Activated CD4-positive, alpha-beta T cell treated with anti-CD3 and anti-CD28 coated beads, Interleukin-2, amount 50 U/mL, for 1 hour (primary cell): ENCODE measurements around the gene ECE1.
A peak's percentile ranks its signal among the peaks of the same experiment; 100 is the strongest.

Experiments used
- DNase-seq: peaks from one replicate; pipeline ENCODE4 v3.0.0-alpha.2; 2020

The ECE1 gene

GRCh38 chr1:21325231-21325718, 35.0 kb upstream of the ECE1 start:
- DNase-seq, result no peak

- peak; percentile 64 for DNase-seq
These were observed 34.3 kb upstream of the ECE1 start for GRCh38 chr1:21324368-21325141.

GRCh38 chr1:21323091-21323490, 32.8 kb upstream of the ECE1 start:
- no peak for DNase-seq

- no peak for DNase-seq
These were observed 32.4 kb upstream of the ECE1 start for GRCh38 chr1:21322681-21323016.

GRCh38 chr1:21321963-21322680, 31.9 kb upstream of the ECE1 start:
- no peak for DNase-seq

- DNase-seq, result no peak
These were observed 30.3 kb upstream of the ECE1 start for GRCh38 chr1:21320410-21321108.

- no peak for DNase-seq
These were observed 29.5 kb upstream of the ECE1 start for GRCh38 chr1:21319447-21320407.

GRCh38 chr1:21318714-21319159, 28.5 kb upstream of the ECE1 start:
- no peak for DNase-seq

GRCh38 chr1:21318057-21318713, 27.9 kb upstream of the ECE1 start:
- DNase-seq, result no peak

- no peak for DNase-seq
These were observed 27.4 kb upstream of the ECE1 start for GRCh38 chr1:21317690-21318043.

GRCh38 chr1:21317035-21317689, 26.9 kb upstream of the ECE1 start:
- no peak for DNase-seq

GRCh38 chr1:21314743-21315396, 24.6 kb upstream of the ECE1 start:
- no peak for DNase-seq

GRCh38 chr1:21313886-21314721, 23.8 kb upstream of the ECE1 start:
- DNase-seq, result no peak

GRCh38 chr1:21313203-21313885, 23.1 kb upstream of the ECE1 start:
- DNase-seq, result no peak

GRCh38 chr1:21312407-21312992, 22.2 kb upstream of the ECE1 start:
- DNase-seq, result no peak

- no peak for DNase-seq
These were observed 20.8 kb upstream of the ECE1 start for GRCh38 chr1:21311016-21311415.

GRCh38 chr1:21308847-21309652, 18.8 kb upstream of the ECE1 start:
- DNase-seq, result no peak

- no peak for DNase-seq
These were observed 18.1 kb upstream of the ECE1 start for GRCh38 chr1:21308330-21308729.
